Suppressor macrophage (primary cell): ENCODE data around the gene CIB2.

Experiments used
- DNase-seq, 4 experiments: peaks; one replicate each; pipeline ENCODE4 v3.0.0-alpha.2; 2020 to 2022

The CIB2 gene

GRCh38 chr15:78105476-78106241, 25.6 kb downstream of the CIB2 start:
- DNase-seq = peak in 1 of 4 experiments; percentile 6

- no peak for DNase-seq
These were observed 26.4 kb downstream of the CIB2 start for GRCh38 chr15:78104566-78105475.

- DNase-seq = no peak
These were observed 27.1 kb downstream of the CIB2 start for GRCh38 chr15:78104119-78104479.

- peak; percentile 27 to 60 (median 57) for DNase-seq
These were observed 27.7 kb downstream of the CIB2 start for GRCh38 chr15:78103406-78104118.

DNA sequence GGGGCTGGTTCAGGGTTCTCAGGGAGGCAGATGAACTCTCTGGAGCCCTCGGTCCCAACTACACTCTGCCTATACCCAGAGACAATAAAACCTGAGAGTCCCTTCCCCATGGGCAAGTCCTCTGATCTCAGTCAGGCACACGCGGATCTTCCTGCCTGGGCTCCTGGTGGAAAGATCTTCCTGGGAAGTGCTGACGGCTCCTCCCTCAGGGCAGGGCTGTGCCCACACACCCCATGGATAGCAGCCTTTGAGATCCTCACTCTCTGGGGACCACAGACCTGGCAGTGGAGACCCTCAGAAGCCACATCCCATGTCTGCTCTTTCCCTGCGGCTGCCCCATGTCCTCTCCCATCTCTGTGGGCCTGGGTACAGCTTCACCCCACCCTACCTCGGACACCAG, 28.5 kb downstream of the CIB2 start:
- no peak for DNase-seq

DNA sequence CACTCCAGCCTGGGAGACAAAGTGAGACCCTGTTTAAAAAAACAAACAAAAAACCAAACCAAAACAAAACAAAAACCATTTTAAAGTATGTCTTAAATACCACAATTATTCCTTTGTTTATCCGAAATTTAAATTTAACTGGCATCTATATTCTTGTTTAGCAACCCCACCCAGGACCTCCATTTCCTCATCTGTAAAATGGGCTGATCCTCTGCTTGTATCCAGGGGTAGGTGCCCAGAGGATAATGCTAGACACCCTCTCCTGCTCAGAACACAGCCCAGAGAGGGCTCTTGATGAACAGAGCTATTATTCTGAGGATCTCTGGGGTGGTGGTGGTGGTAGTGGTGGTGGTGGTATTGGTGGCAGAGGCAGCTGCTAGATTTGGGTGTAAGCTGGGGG, 29.0 kb downstream of the CIB2 start:
- no peak for DNase-seq

- DNase-seq = no peak
These were observed 29.7 kb downstream of the CIB2 start for GRCh38 chr15:78101423-78102105.

GRCh38 chr15:78100886-78101285, 30.4 kb downstream of the CIB2 start:
- DNase-seq = no peak

GRCh38 chr15:78098131-78098755, 33.0 kb downstream of the CIB2 start:
- no peak for DNase-seq

DNA sequence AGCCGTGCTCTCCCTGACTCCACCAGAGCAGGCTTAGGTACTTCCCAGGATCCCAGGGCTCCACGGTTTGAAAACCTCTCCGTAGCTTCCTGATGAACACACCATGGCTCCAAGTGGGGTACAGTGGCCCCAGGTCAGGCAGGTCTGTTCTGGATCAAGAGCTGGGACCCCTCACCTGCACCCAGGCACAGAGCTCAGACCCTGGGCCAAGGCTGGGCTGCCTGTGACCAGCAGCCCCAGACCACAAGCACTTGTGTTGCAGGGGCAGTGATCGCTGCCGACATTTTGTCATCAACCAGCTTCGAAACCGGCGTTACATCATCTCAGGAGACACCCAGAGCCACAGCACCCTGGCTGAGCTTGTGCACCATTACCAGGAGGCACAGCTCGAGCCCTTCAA, 33.6 kb downstream of the CIB2 start:
- DNase-seq = no peak

DNA sequence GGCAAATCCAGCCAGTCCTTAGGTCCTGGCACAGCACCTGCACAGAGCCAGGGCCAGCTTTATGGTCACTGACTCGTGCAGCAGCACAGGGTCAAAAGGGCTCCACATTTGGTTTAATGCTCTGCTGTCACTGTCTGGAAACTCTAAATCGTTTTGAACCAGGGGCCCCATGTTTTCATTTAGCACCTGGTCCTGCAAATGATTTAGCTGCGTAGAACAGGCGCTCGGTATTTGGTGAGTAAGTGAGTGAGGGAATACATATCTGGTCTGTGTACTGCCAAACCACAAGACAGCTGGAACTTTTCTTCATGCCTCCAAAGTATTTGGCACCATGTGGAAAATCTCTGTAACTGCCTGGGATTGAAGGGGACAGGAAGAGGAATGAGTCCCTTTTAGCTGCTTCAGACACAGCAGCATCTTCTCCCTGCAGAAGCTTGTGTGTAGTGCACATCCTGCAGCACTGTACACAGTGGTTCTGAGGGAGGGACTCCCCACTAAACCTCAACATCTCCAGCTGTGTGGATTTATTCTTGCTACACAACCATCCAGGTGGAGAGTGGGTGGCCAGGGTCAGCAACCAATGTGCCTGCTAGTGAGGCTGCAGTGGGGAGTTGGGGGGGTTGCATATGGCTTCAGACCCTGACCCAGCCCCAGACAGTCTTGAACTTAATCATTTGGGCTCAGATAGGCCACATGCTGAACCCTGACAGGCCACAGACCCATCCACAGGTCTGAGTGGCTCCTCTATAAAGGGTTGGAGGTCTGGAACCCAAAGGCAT, 37.8 kb downstream of the CIB2 start:
- DNase-seq = no peak

GRCh38 chr15:78092261-78093041, 38.8 kb downstream of the CIB2 start, which contains the start of gene SH2D7:
TSS of gene SH2D7 (plus strand) at chr15:78092561. CDS start at chr15:78092585, 24 bp downstream.
- DNase-seq = no peak

GRCh38 chr15:78090422-78091063, 40.7 kb downstream of the CIB2 start:
- no peak for DNase-seq

- no peak for DNase-seq
These were observed 42.5 kb downstream of the CIB2 start for GRCh38 chr15:78088773-78089080.

GRCh38 chr15:78087951-78088772, 43.1 kb downstream of the CIB2 start:
- DNase-seq = peak; percentile 66 to 82 (median 82)

GRCh38 chr15:78085928-78086327, 45.3 kb downstream of the CIB2 start:
- no peak for DNase-seq

DNA sequence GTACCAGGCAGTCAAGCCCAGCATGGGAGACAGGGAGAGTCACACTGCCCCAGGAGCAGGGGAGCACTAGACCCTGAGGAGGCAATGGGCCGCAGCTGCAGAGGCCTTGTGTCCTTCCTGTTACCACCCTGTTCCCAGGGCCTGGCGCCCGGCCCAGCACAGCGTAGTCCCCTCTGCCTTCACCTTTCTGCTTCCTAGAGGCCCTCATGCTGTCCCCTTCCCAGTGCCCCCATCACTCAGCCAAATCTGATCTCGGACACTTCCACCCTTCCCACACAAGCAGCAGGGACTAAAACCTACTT, 46.8 kb downstream of the CIB2 start:
- no peak for DNase-seq

GRCh38 chr15:78083687-78084448, 47.4 kb downstream of the CIB2 start:
- DNase-seq = no peak
